GM06990 (cell line): Measurements from ENCODE around the gene GAL3ST1.
"Not testable (repeated sequence)": the region's sequence is repeated elsewhere in the genome, so short reads cannot be mapped to it uniquely, and the experiment has no call there.

ENCODE experiments used
- DNase-seq: peaks from one replicate; pipeline ENCODE4 v3.0.0-alpha.2; 2011; ENCODE audit not compliant: insufficient read length; ENCODE audit errors: extremely low read depth
- H3K27me3 ChIP-seq: replicated peaks from 2 replicates; pipeline ENCODE4 v1.6.0; 2011; ENCODE audit warnings: low read length; ENCODE audit not compliant: control insufficient read depth, insufficient read depth
- H3K36me3 ChIP-seq: 2 replicates; pipeline ENCODE4 v1.5.1; 2011; ENCODE audit warnings: low read length; ENCODE audit not compliant: control insufficient read depth, insufficient read depth
- H3K4me3 ChIP-seq: replicated peaks from 2 replicates; pipeline ENCODE4 v1.5.1; 2011; ENCODE audit warnings: low read depth, mild to moderate bottlenecking, control low read depth, low read length
- TF ChIP-seq, protein P1 (sequence below): IDR thresholded peaks from 2 replicates; pipeline ENCODE4 v1.5.1; 2011; ENCODE audit warnings: low read length, control low read depth, mild to moderate bottlenecking, inconsistent platforms; ENCODE audit not compliant: insufficient read depth, poor library complexity, severe bottlenecking

GAL3ST1 gene

DNA sequence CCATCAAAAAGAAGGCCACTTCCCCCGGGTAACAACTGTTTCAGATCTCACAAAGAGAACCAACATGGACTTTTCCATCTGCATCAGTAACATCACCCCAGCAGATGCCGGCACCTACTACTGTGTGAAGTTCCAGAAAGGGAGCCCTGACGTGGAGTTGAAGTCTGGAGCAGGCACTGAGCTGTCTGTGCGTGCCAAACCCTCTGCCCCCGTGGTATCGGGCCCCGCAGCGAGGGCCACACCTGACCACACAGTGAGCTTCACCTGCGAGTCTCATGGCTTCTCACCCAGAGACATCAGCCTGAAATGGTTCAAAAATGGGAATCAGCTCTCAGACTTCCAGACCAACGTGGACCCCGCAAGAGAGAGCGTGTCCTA lies 31.7 kb downstream of the GAL3ST1 start:
- Histone ChIP-seq H3K36me3 (no peaks in the 10 kb centered on the region), H3K27me3 (no peaks in the 10 kb centered on the region; the same call in 1 of the 2 replicates)
- TF ChIP-seq, protein P1, sequence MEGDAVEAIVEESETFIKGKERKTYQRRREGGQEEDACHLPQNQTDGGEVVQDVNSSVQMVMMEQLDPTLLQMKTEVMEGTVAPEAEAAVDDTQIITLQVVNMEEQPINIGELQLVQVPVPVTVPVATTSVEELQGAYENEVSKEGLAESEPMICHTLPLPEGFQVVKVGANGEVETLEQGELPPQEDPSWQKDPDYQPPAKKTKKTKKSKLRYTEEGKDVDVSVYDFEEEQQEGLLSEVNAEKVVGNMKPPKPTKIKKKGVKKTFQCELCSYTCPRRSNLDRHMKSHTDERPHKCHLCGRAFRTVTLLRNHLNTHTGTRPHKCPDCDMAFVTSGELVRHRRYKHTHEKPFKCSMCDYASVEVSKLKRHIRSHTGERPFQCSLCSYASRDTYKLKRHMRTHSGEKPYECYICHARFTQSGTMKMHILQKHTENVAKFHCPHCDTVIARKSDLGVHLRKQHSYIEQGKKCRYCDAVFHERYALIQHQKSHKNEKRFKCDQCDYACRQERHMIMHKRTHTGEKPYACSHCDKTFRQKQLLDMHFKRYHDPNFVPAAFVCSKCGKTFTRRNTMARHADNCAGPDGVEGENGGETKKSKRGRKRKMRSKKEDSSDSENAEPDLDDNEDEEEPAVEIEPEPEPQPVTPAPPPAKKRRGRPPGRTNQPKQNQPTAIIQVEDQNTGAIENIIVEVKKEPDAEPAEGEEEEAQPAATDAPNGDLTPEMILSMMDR: no peak

DNA sequence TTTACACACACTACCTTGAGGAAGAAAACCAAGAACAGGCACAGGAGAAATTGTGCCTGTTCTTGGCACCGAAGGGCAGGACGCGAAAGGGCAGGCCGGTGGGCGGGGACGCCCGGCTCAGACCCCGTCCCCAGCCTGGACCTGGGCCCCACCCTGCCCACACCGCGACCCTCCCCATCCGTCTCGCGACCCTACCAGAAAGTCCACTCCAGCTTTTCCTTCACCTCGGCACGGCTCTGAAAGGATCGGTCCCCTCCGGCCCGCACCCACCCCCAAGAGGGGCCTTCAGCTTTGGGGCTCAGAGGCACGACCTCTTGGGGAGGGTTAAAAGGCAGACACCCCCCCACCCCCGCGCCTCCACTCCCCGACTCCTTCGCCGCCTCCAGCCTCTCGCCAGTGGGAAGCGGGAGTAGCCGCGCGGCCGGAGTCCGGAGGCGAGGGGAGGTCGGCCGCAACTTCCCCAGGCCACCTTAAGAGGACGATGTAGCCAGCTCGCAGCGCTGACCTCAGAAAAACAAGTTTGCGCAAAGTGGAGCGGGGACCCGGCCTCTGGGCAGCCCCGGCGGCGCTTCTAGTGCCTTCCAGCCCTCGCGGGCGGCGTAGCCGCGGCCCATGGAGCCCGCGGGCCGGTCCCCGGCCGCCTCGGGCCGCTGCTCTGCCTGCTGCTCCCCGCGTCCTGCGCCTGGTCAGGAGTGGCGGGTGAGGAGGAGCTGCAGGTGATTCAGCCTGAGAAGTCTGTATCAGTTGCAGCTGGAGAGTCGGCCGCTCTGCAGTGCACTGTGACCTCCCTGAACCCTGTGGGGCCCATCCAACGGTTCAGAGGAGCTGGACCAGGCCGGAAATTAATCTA lies 32.3 kb downstream of the GAL3ST1 start:
- TF ChIP-seq, protein P1: no peak
- Histone ChIP-seq H3K36me3 (no peaks in the 10 kb centered on the region), H3K4me3 (no peak overlapping the region), H3K27me3 (no peaks in the 10 kb centered on the region; the same call in 1 of the 2 replicates)
- no peak for DNase-seq

More for the DNA sequence above, 31.7 kb downstream of the GAL3ST1 start:
- H3K4me3 ChIP-seq: no peak overlapping the region
- no peak for DNase-seq

DNA sequence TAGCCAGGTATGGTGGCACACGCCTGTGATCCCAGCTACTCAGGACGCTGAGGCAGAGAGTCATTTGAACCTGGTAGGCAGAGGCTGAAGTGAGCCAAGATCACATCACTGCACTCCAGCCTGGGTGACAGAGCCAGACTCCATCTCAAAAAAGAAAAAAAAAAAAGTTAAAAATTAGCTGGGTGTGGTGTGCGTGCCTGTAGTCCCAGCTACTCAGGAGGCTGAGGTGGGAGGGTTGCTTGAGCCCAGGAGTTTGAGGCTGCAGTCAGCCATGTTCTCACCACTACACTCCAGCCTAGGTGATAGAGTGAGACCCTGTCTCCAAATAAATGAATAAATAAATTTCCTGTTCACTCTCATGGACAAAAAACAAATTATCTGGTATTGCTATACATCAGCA lies 33.0 kb downstream of the GAL3ST1 start:
- H3K27me3 ChIP-seq, H3K4me3 ChIP-seq, H3K36me3 ChIP-seq, DNase-seq: not testable (repeated sequence)

DNA sequence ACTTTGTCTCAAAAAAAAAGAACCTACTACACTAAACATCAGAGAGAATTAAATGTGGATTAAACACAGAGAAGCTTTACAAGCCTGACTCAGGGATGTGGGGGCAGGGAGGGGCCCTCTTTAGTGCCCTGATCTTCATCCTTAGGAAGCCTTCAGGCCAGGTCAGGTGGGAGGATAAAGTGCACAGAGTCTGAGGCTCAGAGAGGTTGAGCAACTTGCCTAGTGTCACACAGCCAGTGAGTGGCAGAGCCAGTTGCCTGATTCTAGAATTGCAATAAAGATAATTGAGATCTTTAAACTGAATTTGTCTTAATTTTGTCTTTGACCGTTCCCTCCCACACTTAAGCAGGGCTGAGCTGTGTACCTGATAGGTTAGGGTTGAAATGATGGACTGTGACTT lies 35.1 kb downstream of the GAL3ST1 start:
- TF ChIP-seq, protein P1: no peak
- H3K4me3 ChIP-seq: no peak overlapping the region
- no peak for DNase-seq
- no peaks in the 10 kb centered on the region for H3K36me3 ChIP-seq
- H3K27me3 ChIP-seq: no peaks in the 10 kb centered on the region; the same call in 1 of the 2 replicates

DNA sequence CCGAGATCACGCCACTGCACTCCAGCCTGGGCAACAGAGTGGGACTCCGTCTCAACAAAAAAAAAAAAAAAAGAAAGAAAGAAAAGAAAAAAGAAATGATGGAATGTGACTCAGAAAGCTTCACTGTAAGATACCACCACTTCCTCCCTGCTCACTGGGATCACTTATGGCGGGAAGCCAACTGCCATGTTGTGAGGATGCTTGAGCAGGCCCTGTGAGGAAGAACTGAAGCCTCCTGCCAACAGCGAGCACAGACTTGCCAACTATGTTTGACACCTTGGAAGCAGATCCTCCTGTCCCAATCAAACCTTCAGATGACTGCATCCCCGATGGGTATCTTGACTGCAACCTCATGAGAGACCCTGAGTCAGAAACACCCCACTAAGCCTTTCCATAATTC lies 36.2 kb downstream of the GAL3ST1 start:
- no peak for DNase-seq
- TF ChIP-seq, protein P1: no peak

DNA sequence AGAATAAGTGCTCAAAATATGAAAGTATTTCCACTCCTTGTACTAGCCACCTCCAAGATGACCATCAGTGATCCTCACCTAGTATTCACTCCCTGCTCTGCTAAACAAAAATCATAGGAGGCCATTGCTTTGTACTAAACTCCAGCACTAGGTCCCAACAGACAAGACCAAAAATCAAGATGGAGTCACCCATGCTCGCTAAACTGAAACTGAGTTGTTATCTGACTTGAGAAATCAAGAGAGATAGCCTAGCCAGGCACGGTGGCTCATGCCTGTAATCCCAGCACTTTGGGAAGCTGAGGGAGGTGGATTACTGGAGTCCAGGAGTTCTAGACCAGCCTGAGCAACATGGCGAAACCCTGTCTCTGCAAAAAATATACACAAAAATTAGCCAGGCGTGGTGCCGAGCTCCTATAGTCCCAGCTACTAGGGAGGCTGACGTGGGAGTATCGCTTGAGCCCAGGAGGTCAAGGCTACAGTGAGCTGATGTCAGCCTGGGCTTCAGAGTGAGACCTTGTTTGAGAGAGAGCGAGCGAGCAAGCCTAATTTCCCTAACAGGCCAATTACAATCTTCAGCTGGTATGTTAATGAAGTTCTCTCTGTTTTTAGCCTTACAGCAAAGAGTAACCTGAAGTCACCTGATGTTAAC lies 37.3 kb downstream of the GAL3ST1 start:
- TF ChIP-seq, protein P1: no peak
- Histone ChIP-seq H3K4me3 (no peak overlapping the region), H3K27me3 (no peaks in the 10 kb centered on the region)

More for the DNA sequence above, 36.2 kb downstream of the GAL3ST1 start:
- H3K36me3 ChIP-seq: no peaks in the 10 kb centered on the region
- no peak overlapping the region for H3K4me3 ChIP-seq
- no peaks in the 10 kb centered on the region; the same call in 1 of the 2 replicates for H3K27me3 ChIP-seq

More for the DNA sequence above, 37.3 kb downstream of the GAL3ST1 start:
- no peaks in the 10 kb centered on the region for H3K36me3 ChIP-seq
- DNase-seq: no peak
